ENCODE data around the gene DNAJC28.
"Not testable (repeated sequence)": the region's sequence is repeated elsewhere in the genome, so short reads cannot be mapped to it uniquely, and the experiment has no call there.

DNAJC28 gene

DNA sequence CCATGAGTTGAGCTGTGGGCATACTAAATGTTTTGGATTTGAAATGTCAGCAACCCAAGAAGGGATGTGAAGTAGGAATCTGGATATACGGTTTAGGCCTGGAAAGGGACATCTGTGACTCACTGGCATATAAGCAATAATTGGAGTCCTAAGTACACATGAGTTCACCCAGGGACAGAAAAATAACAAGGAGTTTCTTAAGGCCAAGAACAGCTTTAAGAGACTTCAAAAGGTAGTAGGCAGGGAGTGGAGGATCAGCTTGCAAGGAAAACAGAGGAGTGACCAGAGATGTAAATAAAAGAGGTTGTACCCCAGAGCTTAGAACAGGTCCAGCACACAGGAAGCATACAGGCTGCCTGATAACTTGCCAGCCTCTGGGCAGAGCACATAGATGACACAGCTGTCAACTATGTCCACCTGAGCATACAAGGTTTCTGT, 39.9 kb downstream of the DNAJC28 start:
- Histone ChIP-seq H3K27me3 (ENCODE audit: insufficient read depth, insufficient read length) (no peaks in the 10 kb centered on the region), H3K4me3 (ENCODE audit: insufficient read length, low read depth) (no peak overlapping the region), H3K9me3 (ENCODE audit: insufficient read depth, low read length) (no peaks in the 10 kb centered on the region), H3K36me3 (ENCODE audit: insufficient read depth, insufficient read length, low read length) (peaks cover 4% of the 10 kb centered on the region), H3K9ac (ENCODE audit: insufficient read length, low read depth) (no peak overlapping the region), H3K4me1 (ENCODE audit: insufficient read depth, insufficient read length) (no peaks in the 10 kb centered on the region)
- TF ChIP-seq YY1 (IDR thresholded peaks at IDR 0.05; ENCODE audit: insufficient read depth, insufficient read length) (no peak), SUZ12 (IDR thresholded peaks at IDR 0.05; ENCODE audit: extremely low read depth, insufficient read depth, insufficient read length) (no peak), ZNF274 (IDR thresholded peaks at IDR 0.05; ENCODE audit: low read depth, low read length) (no peak)
- DNase-seq (ENCODE audit: low read depth, low spot score): no peak

DNA sequence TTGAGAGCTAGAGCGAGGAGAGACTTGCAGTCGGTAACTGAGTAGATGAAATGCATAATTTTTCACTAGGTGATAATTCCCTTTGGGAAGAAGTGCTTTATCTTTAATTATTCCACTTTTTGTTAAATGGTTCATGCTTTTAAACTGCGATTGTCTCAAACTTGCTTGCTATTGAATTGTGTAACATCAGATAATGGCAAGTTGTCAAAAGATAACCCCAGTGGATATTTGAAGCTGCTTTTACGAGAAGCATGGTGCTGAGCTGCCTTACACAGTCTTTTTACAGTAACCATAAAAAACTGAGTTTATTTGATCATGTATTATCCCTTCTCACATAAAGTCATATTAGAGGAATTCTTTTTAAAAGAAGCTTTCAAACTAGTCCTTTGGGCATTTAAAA, 41.9 kb downstream of the DNAJC28 start:
- DNase-seq (ENCODE audit: low read depth, low spot score): no peak
- Histone ChIP-seq H3K9me3 (ENCODE audit: insufficient read depth, low read length) (no peaks in the 10 kb centered on the region), H3K4me3 (ENCODE audit: insufficient read length, low read depth) (no peak overlapping the region), H3K27me3 (ENCODE audit: insufficient read depth, insufficient read length) (no peaks in the 10 kb centered on the region), H3K36me3 (ENCODE audit: insufficient read depth, insufficient read length, low read length) (no peaks in the 10 kb centered on the region), H3K9ac (ENCODE audit: insufficient read length, low read depth) (no peak overlapping the region), H3K4me1 (ENCODE audit: insufficient read depth, insufficient read length) (no peaks in the 10 kb centered on the region)
- no peak for TF ChIP-seq SUZ12 (IDR thresholded peaks at IDR 0.05; ENCODE audit: extremely low read depth, insufficient read depth, insufficient read length)

DNA sequence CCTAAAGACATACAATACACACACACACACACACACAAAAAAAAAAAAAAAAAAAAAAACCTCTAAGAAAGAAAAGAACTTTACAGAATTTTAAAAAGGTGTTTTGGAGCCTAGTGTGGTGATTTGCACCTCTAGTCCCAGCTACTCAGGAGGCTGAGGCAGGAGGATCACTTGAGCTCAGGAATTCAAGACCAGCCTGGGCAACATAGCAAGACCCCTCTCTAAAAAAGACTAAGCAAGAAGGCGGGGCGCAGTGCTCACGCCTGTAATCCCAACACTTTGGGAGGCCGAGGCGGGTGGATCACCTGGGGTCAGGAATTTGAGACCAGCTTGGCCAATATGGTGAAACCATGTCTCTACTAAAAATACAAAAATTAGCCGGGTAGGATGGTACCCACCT, 44.9 kb downstream of the DNAJC28 start:
- not testable (repeated sequence) for H3K9ac ChIP-seq (ENCODE audit: insufficient read length, low read depth); H3K4me3 ChIP-seq (ENCODE audit: insufficient read length, low read depth); H3K36me3 ChIP-seq (ENCODE audit: insufficient read depth, insufficient read length, low read length); DNase-seq (ENCODE audit: low read depth, low spot score); H3K4me1 ChIP-seq (ENCODE audit: insufficient read depth, insufficient read length); H3K27me3 ChIP-seq (ENCODE audit: insufficient read depth, insufficient read length); H3K9me3 ChIP-seq (ENCODE audit: insufficient read depth, low read length)

DNA sequence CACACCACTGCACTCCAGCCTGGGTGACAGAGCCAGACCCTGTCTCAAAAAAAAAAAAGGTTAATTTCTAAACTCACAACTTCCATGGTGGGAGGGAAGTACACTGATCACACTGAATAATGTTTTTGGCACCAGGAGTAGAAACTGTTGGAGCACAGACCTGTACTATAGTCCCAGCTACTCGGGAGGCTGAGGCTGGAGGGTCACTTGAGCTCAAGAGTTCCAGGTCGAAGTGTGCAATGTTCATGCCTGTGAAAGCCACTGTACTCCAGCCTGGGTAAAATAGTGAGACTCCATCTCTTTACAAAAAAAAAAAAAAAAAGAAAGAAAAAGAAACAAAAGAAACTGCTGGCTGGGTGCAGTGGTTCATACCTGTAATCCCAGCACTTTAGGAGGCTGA, 47.0 kb downstream of the DNAJC28 start:
- Histone ChIP-seq H3K4me3 (ENCODE audit: insufficient read length, low read depth) (no peak overlapping the region), H3K27me3 (ENCODE audit: insufficient read depth, insufficient read length) (no peaks in the 10 kb centered on the region), H3K9ac (ENCODE audit: insufficient read length, low read depth) (no peak overlapping the region), H3K9me3 (ENCODE audit: insufficient read depth, low read length) (no peaks in the 10 kb centered on the region), H3K4me1 (ENCODE audit: insufficient read depth, insufficient read length) (no peaks in the 10 kb centered on the region), H3K36me3 (ENCODE audit: insufficient read depth, insufficient read length, low read length) (peaks cover 5% of the 10 kb centered on the region)
- DNase-seq (ENCODE audit: low read depth, low spot score): no peak
- no peak for TF ChIP-seq YY1 (IDR thresholded peaks at IDR 0.05; ENCODE audit: insufficient read depth, insufficient read length)
- no peak for TF ChIP-seq SUZ12 (IDR thresholded peaks at IDR 0.05; ENCODE audit: extremely low read depth, insufficient read depth, insufficient read length)
- no peak for TF ChIP-seq ZNF274 (IDR thresholded peaks at IDR 0.05; ENCODE audit: low read depth, low read length)

DNA sequence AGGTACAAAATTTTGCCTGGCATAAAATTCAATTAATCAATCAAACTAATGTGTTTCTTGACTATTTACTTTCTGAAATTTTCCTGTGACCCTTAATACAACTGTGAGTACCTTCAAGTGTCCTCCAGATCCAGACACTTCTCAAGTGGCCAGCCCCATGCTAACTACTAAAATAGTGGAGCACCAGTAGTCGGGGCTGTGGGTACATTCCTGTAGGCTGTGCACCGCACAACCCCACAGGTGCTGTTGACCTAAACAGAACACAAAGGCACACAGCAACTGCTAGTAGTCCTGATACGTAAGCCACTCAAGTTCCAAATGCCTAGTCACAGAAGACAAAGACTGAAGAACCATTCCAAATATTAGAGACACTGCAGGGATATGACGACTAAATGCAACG, 48.3 kb downstream of the DNAJC28 start:
- DNase-seq (ENCODE audit: low read depth, low spot score): no peak
- Histone ChIP-seq H3K4me1 (ENCODE audit: insufficient read depth, insufficient read length) (no peaks in the 10 kb centered on the region), H3K36me3 (ENCODE audit: insufficient read depth, insufficient read length, low read length) (peaks cover 14% of the 10 kb centered on the region), H3K9ac (ENCODE audit: insufficient read length, low read depth) (no peak overlapping the region), H3K27me3 (ENCODE audit: insufficient read depth, insufficient read length) (no peaks in the 10 kb centered on the region), H3K4me3 (ENCODE audit: insufficient read length, low read depth) (no peak overlapping the region), H3K9me3 (ENCODE audit: insufficient read depth, low read length) (no peaks in the 10 kb centered on the region)
- TF ChIP-seq SUZ12 (IDR thresholded peaks at IDR 0.05; ENCODE audit: extremely low read depth, insufficient read depth, insufficient read length): no peak
- no peak for TF ChIP-seq YY1 (IDR thresholded peaks at IDR 0.05; ENCODE audit: insufficient read depth, insufficient read length)
- no peak for TF ChIP-seq ZNF274 (IDR thresholded peaks at IDR 0.05; ENCODE audit: low read depth, low read length)

DNA sequence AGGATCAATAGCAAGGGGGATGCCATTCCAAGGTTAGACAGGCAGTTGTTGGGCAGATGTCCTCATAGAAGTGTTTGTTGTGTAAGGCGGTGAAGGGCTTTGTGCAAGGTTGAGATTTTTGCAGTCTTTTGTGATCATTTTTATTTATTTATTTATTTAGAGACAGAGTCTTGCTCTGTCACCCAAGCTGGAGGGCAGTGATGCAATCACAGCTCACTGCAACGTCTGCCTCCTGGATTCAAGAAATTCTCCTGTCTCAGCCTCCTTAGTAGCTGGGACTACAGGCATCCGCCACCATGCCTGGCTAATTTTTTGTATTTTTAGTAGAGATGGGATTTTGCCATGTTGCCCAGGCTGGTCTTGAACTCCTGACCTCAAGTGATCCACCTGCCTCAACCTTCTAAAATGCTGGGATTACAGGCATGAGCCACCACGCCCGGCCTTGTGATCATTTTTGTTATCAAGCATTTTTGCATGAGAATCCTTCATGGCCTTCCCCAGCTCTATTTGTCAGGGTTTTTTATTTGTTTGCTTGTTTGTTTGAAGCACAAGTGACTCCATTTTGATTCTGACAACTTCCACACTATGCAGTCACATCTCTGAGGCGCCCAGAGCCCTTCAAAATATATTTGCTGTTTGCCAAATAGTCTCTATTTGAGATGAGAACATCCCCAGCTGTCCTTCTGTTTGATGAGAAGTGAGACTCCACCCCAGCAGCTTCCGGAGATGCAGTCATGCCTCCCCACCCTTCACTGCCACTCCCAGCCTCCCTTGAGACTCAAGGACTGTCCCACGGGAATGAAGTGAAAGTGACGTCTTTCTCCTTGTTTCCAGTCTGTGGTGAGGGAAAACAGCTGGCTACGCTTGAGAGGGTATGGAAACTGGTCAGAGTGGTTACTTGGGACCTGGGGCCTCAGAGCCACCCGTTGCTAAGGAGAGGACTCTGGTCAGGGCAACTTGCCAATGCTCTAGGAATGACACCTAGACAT, 49.7 kb downstream of the DNAJC28 start:
- no peaks in the 10 kb centered on the region for H3K9me3 ChIP-seq (ENCODE audit: insufficient read depth, low read length)
- no peak overlapping the region for H3K4me3 ChIP-seq (ENCODE audit: insufficient read length, low read depth)
- H3K4me1 ChIP-seq (ENCODE audit: insufficient read depth, insufficient read length): no peaks in the 10 kb centered on the region
- peaks cover 27% of the 10 kb centered on the region for H3K36me3 ChIP-seq (ENCODE audit: insufficient read depth, insufficient read length, low read length)
- H3K9ac ChIP-seq (ENCODE audit: insufficient read length, low read depth): no peak overlapping the region
- TF ChIP-seq SUZ12 (IDR thresholded peaks at IDR 0.05; ENCODE audit: extremely low read depth, insufficient read depth, insufficient read length) (no peak), ZNF274 (IDR thresholded peaks at IDR 0.05; ENCODE audit: low read depth, low read length) (no peak), YY1 (IDR thresholded peaks at IDR 0.05; ENCODE audit: insufficient read depth, insufficient read length) (no peak)
- DNase-seq (ENCODE audit: low read depth, low spot score): no peak
- no peaks in the 10 kb centered on the region for H3K27me3 ChIP-seq (ENCODE audit: insufficient read depth, insufficient read length)
